Memory B cell (primary cell): ENCODE results near the gene ILK.

ENCODE experiments used
- ATAC-seq: fragments of 150-1000 bp; cut with Tn5 transposase; 2 replicates; pipeline ENCODE4 v1.10.0; 2021; ENCODE audit warnings: low read depth, mild to moderate bottlenecking, moderate library complexity
- DNase-seq, 2 donors: peaks; one replicate each; pipeline ENCODE4 v3.0.0; 2022; ENCODE audit warnings: low spot score in 2 of 2
- H3K27ac Mint-ChIP-seq: one replicate; pipeline ENCODE4 v1.8.0; 2022; ENCODE audit warnings: mild to moderate bottlenecking, moderate library complexity, mixed read lengths
- H3K27me3 Mint-ChIP-seq: one replicate; pipeline ENCODE4 v1.8.0; 2022; ENCODE audit warnings: mixed read lengths
- H3K36me3 Mint-ChIP-seq: one replicate; pipeline ENCODE4 v1.8.0; 2022; ENCODE audit warnings: mild to moderate bottlenecking, mixed read lengths
- H3K4me1 Mint-ChIP-seq: one replicate; pipeline ENCODE4 v1.8.0; 2022; ENCODE audit warnings: mixed read lengths
- H3K4me3 Mint-ChIP-seq: one replicate; pipeline ENCODE4 v1.8.0; 2022; ENCODE audit warnings: mild to moderate bottlenecking, moderate library complexity, mixed read lengths
- H3K9me3 Mint-ChIP-seq: one replicate; pipeline ENCODE4 v1.8.0; 2022; ENCODE audit warnings: mixed read lengths

ILK gene

GRCh38 chr11:6615882-6616585 lies 12.5 kb downstream of the ILK start:
- DNase-seq (no peak), ATAC-seq (no peak)
- Mint-ChIP-seq H3K27ac (peak overlapping the region; percentile 82), H3K36me3 (peaks cover 18% of the 10 kb centered on the region), H3K4me1 (peaks cover 19% of the 10 kb centered on the region), H3K4me3 (no peak overlapping the region), H3K9me3 (no peaks in the 10 kb centered on the region), H3K27me3 (no peaks in the 10 kb centered on the region)

- DNase-seq (no peak), ATAC-seq (no peak)
- Mint-ChIP-seq H3K4me1 (peaks cover 15% of the 10 kb centered on the region), H3K27ac (no peak overlapping the region), H3K36me3 (peaks cover 18% of the 10 kb centered on the region), H3K9me3 (no peaks in the 10 kb centered on the region), H3K4me3 (peak overlapping the region; percentile 31), H3K27me3 (no peaks in the 10 kb centered on the region)
These were observed 13.1 kb downstream of the ILK start for GRCh38 chr11:6616596-6617250.

GRCh38 chr11:6617315-6617781 lies 13.8 kb downstream of the ILK start:
- H3K27me3 Mint-ChIP-seq = no peaks in the 10 kb centered on the region
- no peaks in the 10 kb centered on the region for H3K9me3 Mint-ChIP-seq
- H3K4me3 Mint-ChIP-seq = no peak overlapping the region
- H3K27ac Mint-ChIP-seq = no peak overlapping the region
- peaks cover 18% of the 10 kb centered on the region for H3K36me3 Mint-ChIP-seq
- H3K4me1 Mint-ChIP-seq = peaks cover 15% of the 10 kb centered on the region
- DNase-seq = no peak
- no peak for ATAC-seq

GRCh38 chr11:6618117-6619003 lies 14.8 kb downstream of the ILK start:
- peak; percentile 50 for ATAC-seq
- no peaks in the 10 kb centered on the region for H3K9me3 Mint-ChIP-seq
- no peak overlapping the region for H3K27ac Mint-ChIP-seq
- H3K4me1 Mint-ChIP-seq = peaks cover 15% of the 10 kb centered on the region
- no peak overlapping the region for H3K4me3 Mint-ChIP-seq
- DNase-seq = peak; percentile 42 to 43
- H3K36me3 Mint-ChIP-seq = peaks cover 18% of the 10 kb centered on the region
- H3K27me3 Mint-ChIP-seq = no peaks in the 10 kb centered on the region

GRCh38 chr11:6619004-6619745 lies 15.6 kb downstream of the ILK start, which contains the start of gene TPP1:
Gene TPP1 (minus strand): TSS chr11:6619422. CDS start chr11:6619400, 22 bp downstream.
- no peak within 1 kb of the TSS for H3K4me3 Mint-ChIP-seq
- peaks cover 18% of the 10 kb centered on the region for H3K36me3 Mint-ChIP-seq
- H3K27me3 Mint-ChIP-seq = no peaks in the 10 kb centered on the region
- DNase-seq (peak; percentile 92 to 95), ATAC-seq (peak; percentile 90)
- H3K4me1 Mint-ChIP-seq = peaks cover 15% of the 10 kb centered on the region
- no peak within 1 kb of the TSS for H3K27ac Mint-ChIP-seq
- no peaks in the 10 kb centered on the region for H3K9me3 Mint-ChIP-seq

GRCh38 chr11:6620636-6621035 lies 17.1 kb downstream of the ILK start:
- H3K4me3 Mint-ChIP-seq = no peak overlapping the region
- H3K27me3 Mint-ChIP-seq = no peaks in the 10 kb centered on the region
- H3K4me1 Mint-ChIP-seq = peaks cover 11% of the 10 kb centered on the region
- H3K27ac Mint-ChIP-seq = no peak overlapping the region
- DNase-seq = no peak
- H3K9me3 Mint-ChIP-seq = no peaks in the 10 kb centered on the region
- peaks cover 9% of the 10 kb centered on the region for H3K36me3 Mint-ChIP-seq
- no peak for ATAC-seq

- Mint-ChIP-seq H3K27me3 (no peaks in the 10 kb centered on the region), H3K4me3 (no peak overlapping the region), H3K27ac (no peak overlapping the region), H3K9me3 (no peaks in the 10 kb centered on the region), H3K4me1 (peaks cover 7% of the 10 kb centered on the region), H3K36me3 (peaks cover under 1% of the 10 kb centered on the region)
- ATAC-seq = no peak
- no peak for DNase-seq
These were observed 18.2 kb downstream of the ILK start for GRCh38 chr11:6621711-6622211.

- peaks cover 10% of the 10 kb centered on the region for H3K4me1 Mint-ChIP-seq
- H3K27ac Mint-ChIP-seq = no peak overlapping the region
- no peak overlapping the region for H3K4me3 Mint-ChIP-seq
- ATAC-seq (no peak), DNase-seq (no peak)
- no peaks in the 10 kb centered on the region for H3K9me3 Mint-ChIP-seq
- H3K27me3 Mint-ChIP-seq = no peaks in the 10 kb centered on the region
- no peaks in the 10 kb centered on the region for H3K36me3 Mint-ChIP-seq
These were observed 18.9 kb downstream of the ILK start for GRCh38 chr11:6622261-6623171.

GRCh38 chr11:6623391-6624363 lies 20.1 kb downstream of the ILK start:
- no peaks in the 10 kb centered on the region for H3K9me3 Mint-ChIP-seq
- no peak overlapping the region for H3K4me3 Mint-ChIP-seq
- no peaks in the 10 kb centered on the region for H3K27me3 Mint-ChIP-seq
- peaks cover 15% of the 10 kb centered on the region for H3K4me1 Mint-ChIP-seq
- H3K27ac Mint-ChIP-seq = no peak overlapping the region
- DNase-seq (no peak), ATAC-seq (no peak)
- H3K36me3 Mint-ChIP-seq = no peaks in the 10 kb centered on the region

- no peak overlapping the region for H3K4me3 Mint-ChIP-seq
- H3K4me1 Mint-ChIP-seq = peaks cover 15% of the 10 kb centered on the region
- no peaks in the 10 kb centered on the region for H3K9me3 Mint-ChIP-seq
- no peaks in the 10 kb centered on the region for H3K36me3 Mint-ChIP-seq
- no peak for ATAC-seq
- H3K27me3 Mint-ChIP-seq = no peaks in the 10 kb centered on the region
- no peak overlapping the region for H3K27ac Mint-ChIP-seq
- no peak for DNase-seq
These were observed 21.7 kb downstream of the ILK start for GRCh38 chr11:6625156-6625831.

- no peaks in the 10 kb centered on the region for H3K36me3 Mint-ChIP-seq
- H3K27ac Mint-ChIP-seq = no peak overlapping the region
- no peak overlapping the region for H3K4me3 Mint-ChIP-seq
- no peaks in the 10 kb centered on the region for H3K27me3 Mint-ChIP-seq
- peaks cover 15% of the 10 kb centered on the region for H3K4me1 Mint-ChIP-seq
- no peak for DNase-seq
- no peak for ATAC-seq
- no peaks in the 10 kb centered on the region for H3K9me3 Mint-ChIP-seq
These were observed 22.4 kb downstream of the ILK start for GRCh38 chr11:6625832-6626420.
